HepG2 (cell line): ENCODE results near the gene COA1. TPM values are rescaled to one million over a fixed set of nuclear protein-coding genes. Genes with fewer than 3 reads are reported as not detected.

Experiments used
- ATAC-seq: fragments of 200-7000 bp; cut with Tn5 transposase; 3 replicates; pipeline ENCODE4 v1.9.1; 2020; ENCODE audit warnings: mild to moderate bottlenecking, moderate library complexity
- BruUV-seq: library from RNA; stranded (reverse); fragments of 400-500 nt; replicated peaks from 2 replicates; lab custom pipeline; 2021; lab: Mats Ljungman, UMichigan
- CTCF ChIA-PET: fragments of 300-600 bp; formaldehyde crosslinking; extraction: SDS; loops from one replicate; lab custom pipeline; 2021; ENCODE audit warnings: low total read pairs, inconsistent platforms, low intra/inter-chr PET ratio; lab: Yijun Ruan, JAX
- POLR2A ChIA-PET: fragments of 350-600 bp; sonication (Branson Sonifier 250); formaldehyde crosslinking; loops from one replicate; lab custom pipeline; 2020; ENCODE audit warnings: antibody characterized with exemption, inconsistent platforms; lab: Yijun Ruan, JAX
- DNase-seq: peaks from one replicate; pipeline ENCODE4 v3.0.0-alpha.2; 2015; ENCODE audit warnings: low spot score
- FAIRE-seq: peaks from 3 replicates; lab custom pipeline; 2011; peaks lifted over from hg19 to GRCh38; lab: Jason Lieb, UNC
- H2AFZ ChIP-seq: one replicate; pipeline ENCODE4 v1.6.1; 2011; ENCODE audit warnings: low read length, inconsistent platforms
- H3K27ac ChIP-seq: fragments of 300-600 bp; 3 replicates; pipeline ENCODE4 v1.8.0; 2011; ENCODE audit warnings: mixed run types, mild to moderate bottlenecking, mixed read lengths, low read length, inconsistent platforms; ENCODE audit not compliant: insufficient read depth; ENCODE audit errors: extremely low read length
- H3K27me3 ChIP-seq, 2 experiments: fragments of 200-600 bp in 1 of 2; 2 replicates in 1 of 2; 3 replicates in 1 of 2; pipeline versions ENCODE4 v1.6.0 to v1.8.0; 2011; ENCODE audit warnings: low read length in 2 of 2, mild to moderate bottlenecking in 2 of 2, moderate library complexity in 2 of 2, inconsistent platforms in 1 of 2; ENCODE audit not compliant: insufficient read depth in 2 of 2, control insufficient read depth in 1 of 2
- H3K36me3 ChIP-seq, 2 experiments: fragments of 200-600 bp in 1 of 2; replicated peaks in 1 of 2; 2 replicates in 1 of 2; 3 replicates in 1 of 2; pipeline versions ENCODE4 v1.5.1 to v1.8.0; 2011; ENCODE audit warnings: low read length in 2 of 2, inconsistent platforms in 1 of 2; ENCODE audit not compliant: insufficient read depth in 2 of 2, control insufficient read depth in 1 of 2
- H3K4me1 ChIP-seq: 2 replicates; pipeline ENCODE4 v1.5.1; 2012; ENCODE audit warnings: low read length, inconsistent platforms; ENCODE audit not compliant: insufficient read depth
- H3K4me2 ChIP-seq: 2 replicates; pipeline ENCODE4 v1.6.0; 2011; ENCODE audit warnings: low read depth, low read length, inconsistent platforms
- H3K4me3 ChIP-seq, 3 experiments: fragments of 200-600 bp in 1 of 3; sonication (generic), shearing (Covaris generic) in 1 of 3; replicated peaks in 1 of 3; 2 replicates each; pipeline ENCODE4 v1.5.1; 2011 to 2016; ENCODE audit warnings: low read length in 3 of 3, inconsistent platforms in 2 of 3, low read depth in 2 of 3, mild to moderate bottlenecking in 2 of 3, control low read depth in 1 of 3, mixed read lengths in 1 of 3; ENCODE audit not compliant: insufficient read depth in 1 of 3
- H3K79me2 ChIP-seq: one replicate; pipeline ENCODE4 v1.6.1; 2011; ENCODE audit warnings: low read length, inconsistent platforms; ENCODE audit not compliant: insufficient read depth
- H3K9ac ChIP-seq: 2 replicates; pipeline ENCODE4 v1.6.0; 2011; ENCODE audit warnings: mild to moderate bottlenecking, low read depth, low read length, inconsistent platforms; ENCODE audit not compliant: insufficient read depth
- H3K9me3 ChIP-seq: 2 replicates; pipeline ENCODE4 v1.5.1; 2012; ENCODE audit warnings: mild to moderate bottlenecking, low read length
- H4K20me1 ChIP-seq: 2 replicates; pipeline ENCODE4 v1.6.0; 2011; ENCODE audit warnings: inconsistent platforms, mild to moderate bottlenecking, low read length, moderate library complexity; ENCODE audit not compliant: insufficient read depth
- EP300 ChIP-seq, 3 experiments: sonication (generic) in 1 of 3; formaldehyde crosslinking in 1 of 3; IDR thresholded peaks; 2 replicates each; pipeline versions ENCODE4 v1.5.1 to v1.6.1; 2011 to 2020; ENCODE audit warnings: low read depth in 2 of 3, low read length in 2 of 3, borderline replicate concordance in 1 of 3, improper control_type of control experiment in 1 of 3, mild to moderate bottlenecking in 1 of 3, missing genetic modification reagents in 1 of 3, moderate library complexity in 1 of 3
- HIC2 ChIP-seq: sonication (generic); formaldehyde crosslinking; IDR thresholded peaks from 2 replicates; pipeline ENCODE4 v1.9.0; 2022; ENCODE audit warnings: low read depth, missing genetic modification reagents
- HMG20A ChIP-seq: IDR thresholded peaks from 2 replicates; pipeline ENCODE4 v1.6.1; 2016; ENCODE audit warnings: borderline replicate concordance
- MEIS2 ChIP-seq: sonication (generic); formaldehyde crosslinking; IDR thresholded peaks from 2 replicates; pipeline ENCODE4 v1.9.0; 2021; ENCODE audit warnings: mild to moderate bottlenecking, missing genetic modification reagents
- NFE2 ChIP-seq: sonication (generic); formaldehyde crosslinking; IDR thresholded peaks from 2 replicates; pipeline ENCODE4 v1.4.0; 2020; ENCODE audit warnings: missing genetic modification reagents
- POGZ ChIP-seq: sonication (generic); formaldehyde crosslinking; IDR thresholded peaks from 2 replicates; pipeline ENCODE4 v1.4.0; 2020; ENCODE audit warnings: mild to moderate bottlenecking, missing genetic modification reagents
- TRIM22 ChIP-seq: fragments of 450-650 bp; IDR thresholded peaks from 2 replicates; pipeline ENCODE4 v1.6.1; 2017
- ZNF205 ChIP-seq: IDR thresholded peaks from 2 replicates; pipeline ENCODE4 v1.6.1; 2018; ENCODE audit warnings: missing biosample characterization, missing genetic modification reagents
- ZNF275 ChIP-seq: sonication (generic); formaldehyde crosslinking; IDR thresholded peaks from 2 replicates; pipeline ENCODE4 v1.8.0; 2022; ENCODE audit warnings: missing genetic modification reagents, mild to moderate bottlenecking, inconsistent platforms, borderline replicate concordance
- ZNF354B ChIP-seq: sonication (generic); formaldehyde crosslinking; IDR thresholded peaks from 2 replicates; pipeline ENCODE4 v1.8.0; 2022; ENCODE audit warnings: mild to moderate bottlenecking, missing genetic modification reagents
- WGBS: methylation state at CpG from one replicate; pipeline ENCODE4 v1.1.6; 2017; ENCODE audit warnings: low lambda C conversion rate; 5-methylcytosine and 5-hydroxymethylcytosine counted together
- in situ Hi-C: cut with HindIII; loops from 2 replicates; pipeline ENCODE4 v1.10.0; 2017; ENCODE audit warnings: low pct_unique_long_range_greater_than_20kb; ENCODE audit not compliant: extremely low pct_ligation_motif_present
- intact Hi-C: fragments of 100-400 bp; cut with micrococcal nuclease; formaldehyde crosslinking; loops from one replicate; pipeline ENCODE4 v1.10.0; 2022; ENCODE audit not compliant: unreplicated experiment
- polyA plus RNA-seq, 8 experiments: library from polyadenylated mRNA; depleted of rRNA in 3 of 8; stranded (reverse) in 7 of 8; unstranded in 1 of 8; fragments of >200 nt; fragmentation: Illumina TruSeq in 4 of 8; extraction: Trizol in 4 of 8; gene quantifications; 2 replicates each; pipeline versions ENCODE4 v1.2.1 to v1.2.3, GENCODE V29; 2011 to 2016; ENCODE audit warnings: low read depth in 4 of 8, missing spikeins in 1 of 8, mixed read lengths in 1 of 8; ENCODE audit not compliant: insufficient read depth in 1 of 8
- total RNA-seq, 5 experiments: library from RNA; depleted of rRNA; stranded (reverse); fragments of >200 nt; fragmentation: Illumina TruSeq; extraction: Trizol; gene quantifications; 2 replicates each; pipeline ENCODE4 v1.2.3, GENCODE V29; 2016; ENCODE audit warnings: low read depth in 1 of 5

COA1 gene
- total and polyA plus RNA-seq, 2 of the 13 experiments (the other 11 are each of a cell fraction or from before 2014, with no cell fraction given) = 33.2 to 65.7 TPM

DNA sequence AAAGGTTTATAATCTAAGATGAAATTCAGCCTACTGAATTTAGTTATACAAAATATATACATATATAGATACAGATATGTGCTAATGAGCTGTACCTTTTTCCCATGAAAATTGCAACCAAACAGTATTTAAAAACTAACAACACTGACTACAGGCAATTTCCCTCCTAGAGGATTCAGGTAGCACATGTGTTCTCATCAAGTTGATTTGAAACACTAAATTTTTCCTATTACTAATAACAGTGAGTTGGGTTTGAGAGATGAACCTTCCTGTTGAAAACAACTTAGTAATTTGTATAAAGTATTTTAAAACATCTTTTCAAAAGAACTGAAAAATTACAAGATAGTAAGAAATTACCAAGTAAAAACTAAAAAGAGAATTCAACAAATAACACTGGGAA, 51.5 kb downstream of the COA1 start:
- H3K36me3 ChIP-seq = no peaks in the 10 kb centered on the region
- ChIA-PET POLR2A (interaction anchor here (0.7 kb wide), 1 partner anchor 10 kb away, joined by 3 read pairs; no protein-coding TSS in a partner anchor), CTCF (no interaction called here)
- BruUV-seq = no TSS peak
- DNase-seq = no peak
- no peaks in the 10 kb centered on the region for H3K27me3 ChIP-seq
- peaks cover 87% of the 10 kb centered on the region for H3K79me2 ChIP-seq
- no peaks in the 10 kb centered on the region; the same call in 1 of the 2 replicates for H4K20me1 ChIP-seq
- ATAC-seq = no peak
- H3K4me2 ChIP-seq = no peak overlapping the region
- H3K4me1 ChIP-seq = peaks cover 30% of the 10 kb centered on the region
- in situ Hi-C loops = no loop called here
- intact Hi-C loops = loop anchor here (2.0 kb wide), 1 partner anchor 17 kb away; no protein-coding TSS in a partner anchor
- H3K9ac ChIP-seq = no peak overlapping the region
- H3K9me3 ChIP-seq = no peaks in the 10 kb centered on the region
- no peak for FAIRE-seq
- no peak overlapping the region for H3K4me3 ChIP-seq
- no peak overlapping the region for H2AFZ ChIP-seq
- no peak overlapping the region for H3K27ac ChIP-seq
- no peak for TF ChIP-seq ZNF205 (CRISPR knock-in tag)
- no peak for TF ChIP-seq ZNF354B (CRISPR knock-in tag)

DNA sequence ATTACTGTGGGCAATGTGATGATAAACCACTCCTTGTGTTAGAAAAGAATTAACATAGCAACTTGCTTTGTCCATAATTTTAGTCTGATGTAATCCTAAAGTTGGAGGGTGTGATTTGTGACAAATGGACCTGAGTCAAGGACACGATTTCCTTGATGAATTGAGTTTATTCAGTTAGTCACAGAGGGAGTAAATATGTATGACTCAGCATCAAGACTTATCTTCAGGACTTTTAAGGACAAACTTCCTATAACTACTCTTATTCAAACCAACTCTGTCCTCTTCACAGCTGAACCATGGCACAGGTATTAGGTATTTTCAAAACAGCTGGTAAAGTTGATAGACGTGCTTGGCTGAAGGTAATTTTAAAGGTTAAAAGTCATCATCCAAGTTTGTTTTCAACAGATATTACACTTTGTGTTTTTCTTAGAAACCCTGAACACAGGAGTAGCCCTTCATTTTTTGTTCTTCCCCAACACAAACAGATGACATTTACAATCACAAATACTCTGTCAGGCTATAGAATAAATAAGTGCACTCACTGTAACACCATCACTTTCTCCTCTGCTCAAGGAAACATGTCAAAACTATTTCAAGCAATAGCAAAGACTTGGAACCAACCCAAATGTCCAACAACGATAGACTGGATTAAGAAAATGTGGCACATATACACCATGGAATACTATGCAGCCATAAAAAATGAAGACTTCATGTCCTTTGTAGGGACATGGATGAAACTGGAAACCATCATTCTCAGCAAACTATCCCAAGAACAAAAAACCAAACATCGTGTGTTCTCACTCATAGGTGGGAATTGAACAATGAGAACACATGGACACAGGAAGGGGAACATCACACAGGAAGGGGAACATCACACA, 54.5 kb downstream of the COA1 start:
- FAIRE-seq = peak; percentile 37
- in situ Hi-C loops = no loop called here
- peak overlapping the region; percentile 15; the same call in 1 of the 2 replicates for H3K4me2 ChIP-seq
- peak; percentile 92 for DNase-seq
- no peaks in the 10 kb centered on the region for H3K36me3 ChIP-seq
- H3K9ac ChIP-seq = no peak overlapping the region
- ChIA-PET CTCF (no interaction called here), POLR2A (interaction anchor here (1.1 kb wide), 1 partner anchor 90 kb away, joined by 3 read pairs; no protein-coding TSS in a partner anchor)
- ATAC-seq = peak; percentile 89
- intact Hi-C loops = loop anchor here (2.0 kb wide), 1 partner anchor 16 kb away; no protein-coding TSS in a partner anchor
- BruUV-seq = TSS peak; percentile 100
- H4K20me1 ChIP-seq = no peaks in the 10 kb centered on the region
- peaks cover 89% of the 10 kb centered on the region for H3K79me2 ChIP-seq
- H3K27ac ChIP-seq = peak overlapping the region; percentile 69
- peaks cover 32% of the 10 kb centered on the region for H3K4me1 ChIP-seq
- H3K27me3 ChIP-seq = no peaks in the 10 kb centered on the region
- 43% methylated on average over 4 of the region's 4 CpGs for WGBS
- H3K9me3 ChIP-seq = no peaks in the 10 kb centered on the region
- H3K4me3 ChIP-seq = no peak overlapping the region
- no peak overlapping the region for H2AFZ ChIP-seq
- TF ChIP-seq POGZ (peak; percentile 57), EP300 (IDR thresholded peaks at IDR 0.05; ENCODE audit: low read depth in 2 of 2, low read length in 2 of 2) (peak; percentile 49 to 88; a peak in 2 of 4 replicates), EP300 (CRISPR knock-in tag; IDR thresholded peaks at IDR 0.05; ENCODE audit: borderline replicate concordance) (peak; percentile 87), HMG20A (CRISPR knock-in tag) (peak; percentile 83; the same call in 1 of the 2 replicates), ZNF275 (CRISPR knock-in tag) (no peak), HIC2 (CRISPR knock-in tag) (no peak), TRIM22 (no peak), NFE2 (0 out of 2 replicates have a peak, but pooled peaks have one; percentile 9), MEIS2 (CRISPR knock-in tag) (no peak)
